HG03378 (cell line): ENCODE data around the gene IL15RA.
"Not testable (repeated sequence)": the region's sequence is repeated elsewhere in the genome, so short reads cannot be mapped to it uniquely, and the experiment has no call there.

Experiments used
- ATAC-seq: cut with Tn5 transposase; IDR thresholded peaks from one replicate; pipeline ENCODE4 v1.9.1; 2021; ENCODE audit warnings: mild to moderate bottlenecking, moderate library complexity; ENCODE audit not compliant: unreplicated experiment

Gene IL15RA

DNA sequence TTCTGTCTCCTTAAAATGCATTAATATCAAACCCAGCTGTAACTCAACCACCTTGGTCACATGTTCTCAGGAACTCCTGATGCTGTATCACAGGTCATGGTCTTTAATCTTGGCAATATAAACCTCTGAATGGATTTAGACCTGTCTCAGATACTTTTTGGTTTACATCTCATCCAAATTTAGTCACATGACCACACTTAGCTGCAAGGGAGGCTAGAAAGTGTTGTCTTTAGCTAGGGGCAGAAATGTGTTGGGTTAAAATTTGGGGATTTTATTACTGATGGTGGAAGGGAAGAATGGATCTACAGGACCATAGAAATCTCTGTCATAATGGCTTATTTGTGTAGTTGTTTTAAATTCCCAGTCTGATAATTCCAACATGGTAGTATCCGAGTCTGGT lies 29.6 kb upstream of the IL15RA start:
- ATAC-seq = no peak

- ATAC-seq = no peak
Measured at GRCh38 chr10:6006546-6006945, 29.2 kb upstream of the IL15RA start.

GRCh38 chr10:6005856-6006395 lies 28.6 kb upstream of the IL15RA start:
- no peak for ATAC-seq

GRCh38 chr10:6005161-6005804 lies 27.9 kb upstream of the IL15RA start:
- ATAC-seq = not testable (repeated sequence)

- ATAC-seq = no peak
Measured at GRCh38 chr10:6002809-6003510, 25.6 kb upstream of the IL15RA start.

- ATAC-seq = no peak
Measured at GRCh38 chr10:5999440-6000165, 22.3 kb upstream of the IL15RA start.

DNA sequence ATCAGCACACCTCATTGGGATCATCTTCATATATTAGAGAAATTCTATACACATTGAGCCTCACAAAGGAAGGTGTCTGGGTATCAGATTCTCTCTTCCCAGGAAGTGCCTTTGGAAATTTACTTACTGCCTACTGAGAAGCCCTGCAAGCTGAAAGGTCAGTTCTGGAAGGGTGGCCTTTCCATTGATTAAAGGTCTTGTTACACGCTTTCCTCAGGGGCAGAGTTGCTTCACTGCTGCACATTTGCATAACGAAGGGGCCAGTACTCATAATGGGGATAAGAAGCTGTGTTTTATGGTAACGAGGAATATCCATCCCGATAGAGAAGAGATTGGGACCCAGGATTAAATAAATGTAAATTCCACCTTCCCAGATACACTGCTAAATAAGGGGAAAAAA lies 19.4 kb upstream of the IL15RA start:
- no peak for ATAC-seq

- ATAC-seq = no peak
Measured at GRCh38 chr10:5992398-5992797, 15.1 kb upstream of the IL15RA start.

DNA sequence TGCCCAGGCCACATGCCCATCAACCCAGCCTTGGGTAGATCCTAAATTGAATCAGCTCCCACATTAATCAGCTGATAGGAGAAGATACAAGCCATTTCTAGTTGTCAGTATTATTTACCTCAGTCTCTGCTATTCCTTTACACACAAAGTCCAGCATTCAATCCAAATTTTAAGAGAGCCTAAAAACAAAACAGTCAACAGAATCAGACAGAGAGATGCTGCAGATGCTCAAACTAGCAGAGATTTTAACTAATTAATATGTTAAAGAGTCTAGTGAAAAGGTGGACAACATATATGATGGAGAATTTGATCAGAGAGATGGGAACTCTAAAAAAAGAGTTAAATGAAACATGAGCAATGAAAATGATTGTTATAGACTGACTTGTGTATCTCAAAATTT lies 14.4 kb upstream of the IL15RA start:
- no peak for ATAC-seq

DNA sequence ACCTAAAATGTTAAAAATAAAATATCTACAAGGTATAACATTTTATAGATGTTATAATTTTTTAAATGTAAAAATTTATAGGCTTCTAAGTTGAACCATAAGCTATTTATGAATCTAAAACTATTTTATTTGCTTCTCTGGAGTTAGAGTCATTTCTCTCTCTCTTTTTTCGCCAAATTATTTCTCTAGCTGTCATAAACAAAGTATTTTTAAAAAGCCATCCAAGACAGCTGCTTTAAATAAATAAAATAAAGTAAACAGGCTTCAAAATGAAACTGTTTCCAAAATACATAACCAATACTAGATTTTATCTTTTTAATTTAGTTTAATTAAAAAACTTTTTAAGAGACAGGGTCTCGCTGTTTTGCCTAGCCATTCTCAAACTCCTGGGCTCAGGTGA lies 12.4 kb upstream of the IL15RA start:
- ATAC-seq = no peak

DNA sequence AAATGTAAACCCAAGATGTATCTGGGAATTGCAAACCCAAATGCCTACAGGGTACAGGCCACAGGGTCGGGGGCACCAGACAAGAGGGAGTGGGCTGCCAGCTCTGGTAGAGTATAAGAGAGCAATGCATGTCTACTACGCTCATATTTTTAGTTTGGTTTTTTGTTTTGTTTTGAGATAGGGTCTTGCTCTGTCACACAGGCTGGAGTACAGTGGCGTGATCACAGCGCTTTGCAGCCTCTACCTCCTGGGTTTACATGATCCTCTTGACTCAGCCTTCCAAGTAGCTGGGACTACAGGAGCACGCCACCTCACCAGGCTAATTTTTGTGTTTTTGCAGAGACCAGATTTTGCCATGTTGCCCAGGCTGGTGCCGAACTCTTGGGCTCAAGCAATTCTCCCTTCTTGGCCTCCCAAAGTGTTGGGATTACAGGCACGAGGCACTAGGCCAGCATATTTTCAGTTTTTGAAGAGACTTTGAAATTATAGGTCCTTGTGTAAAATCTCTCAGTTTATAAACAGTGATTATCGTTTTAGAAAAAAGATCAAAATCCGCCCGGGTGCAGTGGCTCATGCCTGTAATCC lies 11.1 kb upstream of the IL15RA start:
- ATAC-seq = no peak

- ATAC-seq = no peak
Measured at GRCh38 chr10:5987747-5988146, 10.4 kb upstream of the IL15RA start.

- ATAC-seq = no peak
Measured at GRCh38 chr10:5985029-5985428, 7.7 kb upstream of the IL15RA start.

- no peak for ATAC-seq
Measured at GRCh38 chr10:5983774-5984173, 6.4 kb upstream of the IL15RA start.

DNA sequence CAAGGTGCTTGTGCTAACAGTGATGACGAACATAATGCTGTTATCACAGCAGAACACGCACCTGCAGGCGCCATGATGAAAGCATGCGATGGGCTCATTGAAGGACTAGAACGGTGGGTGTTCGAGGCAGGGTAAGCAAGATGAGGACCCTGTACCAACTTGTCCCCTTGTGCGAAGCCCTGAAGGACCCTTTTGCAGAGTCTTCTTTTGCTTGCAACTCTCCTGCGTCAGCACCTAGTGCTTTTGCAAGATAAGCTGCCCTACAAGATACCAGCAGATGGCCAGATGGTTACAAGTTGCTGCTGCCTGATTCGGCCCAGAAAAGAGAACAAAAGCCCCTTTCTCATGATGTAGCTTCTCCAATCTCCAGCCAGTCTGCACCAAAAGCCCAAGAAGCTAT lies 4.2 kb upstream of the IL15RA start:
- no peak for ATAC-seq

DNA sequence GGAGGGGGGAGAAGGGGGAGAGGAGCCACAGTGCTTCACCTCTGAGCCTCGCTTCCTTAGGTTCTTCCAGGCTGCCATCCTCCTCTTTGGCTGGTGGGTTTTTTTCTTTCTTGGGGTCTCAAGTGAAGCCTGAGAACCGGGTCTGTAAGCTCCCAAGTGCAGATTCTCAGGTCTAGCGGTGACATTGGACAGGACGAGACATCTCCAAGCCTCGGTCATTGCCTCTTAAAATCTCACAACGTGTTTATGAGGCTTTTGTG lies 817 bp upstream of the IL15RA start:
- no peak for ATAC-seq

DNA sequence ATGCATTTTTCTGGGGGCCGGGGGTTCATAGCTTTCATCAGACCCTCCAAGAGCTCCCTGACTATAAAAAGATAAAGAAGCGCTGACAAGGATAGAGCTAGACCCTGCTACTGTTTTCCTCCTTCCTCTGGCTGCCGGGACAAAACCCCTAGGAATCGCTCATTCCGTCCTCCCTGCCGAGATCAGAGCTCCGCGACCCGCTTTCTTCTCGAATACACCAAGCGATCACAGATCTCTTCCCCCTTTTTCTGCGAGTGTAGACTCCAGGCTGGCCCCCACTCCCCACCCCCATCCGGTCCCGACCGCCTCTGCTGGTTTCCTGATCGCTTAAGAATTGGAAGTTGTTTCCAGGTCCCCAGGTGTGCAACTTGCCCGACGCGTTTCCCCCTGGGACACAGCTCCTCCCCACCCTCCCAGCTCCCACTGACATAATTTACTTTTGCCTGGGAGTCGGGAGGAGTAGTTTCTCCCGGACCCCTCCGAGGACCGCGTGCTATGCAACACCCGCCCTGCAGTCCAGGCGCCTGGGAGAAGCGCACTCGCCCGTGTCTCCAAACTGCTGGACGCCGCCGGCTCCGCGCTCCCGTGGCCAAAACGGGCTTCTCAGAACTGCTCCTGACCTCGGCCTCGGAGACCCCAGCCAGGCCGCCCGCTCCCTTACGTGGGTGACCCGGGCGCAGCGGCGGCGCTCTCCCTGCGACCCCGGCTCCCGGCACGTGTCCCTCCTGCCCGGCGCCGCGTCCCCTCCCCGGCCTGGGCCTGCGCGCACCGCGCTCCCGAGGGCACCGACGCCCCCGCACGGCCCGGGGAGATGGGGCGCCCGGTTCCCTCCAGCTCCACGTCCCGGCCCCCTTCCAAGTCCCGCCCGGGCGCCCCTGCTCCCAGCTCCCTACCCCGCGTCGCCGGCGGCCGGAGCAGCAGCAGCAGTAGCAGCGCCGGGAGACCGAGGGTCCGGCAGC lies 552 bp downstream of the IL15RA start:
- no peak for ATAC-seq

DNA sequence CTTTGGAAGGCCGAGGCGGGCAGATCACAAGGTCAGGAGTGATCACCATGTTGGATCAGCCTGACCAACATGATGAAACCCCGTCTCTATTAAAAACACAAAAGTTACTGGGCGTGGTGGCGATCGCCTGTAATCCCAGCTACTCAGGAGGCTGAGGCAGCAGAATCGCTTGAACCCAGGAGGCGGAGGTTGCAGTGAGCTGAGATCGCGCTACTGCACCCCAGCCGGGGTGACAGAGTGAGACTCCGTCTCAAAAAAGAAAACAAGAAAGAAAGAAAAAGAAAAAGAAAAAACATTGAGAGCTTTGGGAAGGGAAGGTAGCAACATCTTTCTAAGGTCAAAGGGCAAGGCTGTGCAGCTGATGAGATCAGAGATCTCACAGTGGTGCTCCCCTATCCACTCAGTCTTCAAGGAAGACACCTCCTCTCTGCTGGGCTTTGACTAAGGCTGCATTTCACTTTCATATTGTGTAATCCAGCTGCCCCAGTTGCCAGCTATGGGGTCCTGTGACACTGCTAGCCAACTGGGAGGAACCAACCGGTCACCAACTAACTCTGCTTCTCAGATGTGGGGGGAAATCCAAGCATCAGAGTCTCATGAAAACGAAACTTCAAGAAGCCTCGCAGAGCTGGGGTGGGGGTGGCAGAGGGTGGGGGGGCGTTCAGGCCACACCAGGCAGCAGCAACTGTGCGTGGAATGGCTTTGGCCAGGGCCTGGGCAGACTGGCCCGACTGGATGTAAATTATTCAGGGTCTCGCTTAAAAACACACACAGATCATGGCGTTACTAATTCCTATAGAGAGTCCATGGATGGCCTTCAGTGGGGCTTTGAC lies 1.5 kb downstream of the IL15RA start:
- peak; percentile 70 for ATAC-seq

GRCh38 chr10:5973069-5973468 lies 4.3 kb downstream of the IL15RA start:
- no peak for ATAC-seq

DNA sequence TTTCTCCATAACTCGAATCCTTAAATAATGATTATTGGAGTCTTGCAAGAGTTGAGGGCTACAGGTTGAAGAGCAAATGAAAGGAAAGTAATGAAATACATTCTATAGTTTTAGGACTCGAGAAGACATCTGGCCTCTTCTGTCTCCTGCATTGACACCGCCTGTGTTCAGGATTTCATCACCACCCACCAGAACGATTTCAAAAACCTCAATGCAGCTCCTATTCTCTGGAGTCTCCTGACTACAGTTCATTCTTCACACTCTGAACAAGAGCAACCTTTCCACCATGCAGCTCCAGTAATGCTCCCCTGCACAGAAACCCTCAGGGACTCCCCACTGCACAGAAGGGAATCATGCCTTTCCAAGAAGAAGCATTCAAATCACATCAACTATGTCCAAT lies 5.5 kb downstream of the IL15RA start:
- ATAC-seq = no peak
